A673 (cell line): Measurements from ENCODE around the gene ADCY5. TPM values are rescaled to one million over a fixed set of nuclear protein-coding genes. Genes with fewer than 3 reads are reported as not detected.

Experiments used
- BruUV-seq: library from RNA; stranded (reverse); fragments of 400-500 nt; replicated peaks from 2 replicates; lab custom pipeline; 2021; lab: Mats Ljungman, UMichigan
- CTCF ChIA-PET: fragments of 300-600 bp; sonication (Branson Sonifier 250); formaldehyde crosslinking; loops from one replicate; lab custom pipeline; 2022; ENCODE audit warnings: antibody characterized with exemption; lab: Charles Lee
- POLR2A ChIA-PET: fragments of 300-600 bp; sonication (Branson Sonifier 250); formaldehyde crosslinking; loops from one replicate; lab custom pipeline; 2022; ENCODE audit warnings: antibody characterized with exemption; ENCODE audit not compliant: low non-redundant PET; lab: Charles Lee
- DNase-seq: peaks from one replicate; pipeline ENCODE4 v3.0.0-alpha.2; 2015; ENCODE audit warnings: low spot score
- H3K27ac ChIP-seq: fragments of 200-600 bp; sonication (generic); 2 replicates; pipeline ENCODE4 v1.5.1; 2016; ENCODE audit warnings: mixed run types, low read depth, mild to moderate bottlenecking, mixed read lengths, antibody characterized with exemption, low read length; ENCODE audit not compliant: poor library complexity, severe bottlenecking
- H3K27me3 ChIP-seq: fragments of 200-600 bp; sonication (generic); replicated peaks from 2 replicates; pipeline ENCODE4 v1.6.1; 2017; ENCODE audit warnings: mixed run types, low read depth, mild to moderate bottlenecking, mixed read lengths, antibody characterized with exemption, low read length; ENCODE audit not compliant: insufficient read depth, poor library complexity
- H3K36me3 ChIP-seq: fragments of 200-600 bp; sonication (generic); 2 replicates; pipeline ENCODE4 v1.6.1; 2016; ENCODE audit warnings: mixed run types, mild to moderate bottlenecking, mixed read lengths, antibody characterized with exemption, low read length; ENCODE audit not compliant: insufficient read depth, poor library complexity, severe bottlenecking
- H3K4me1 ChIP-seq: fragments of 200-600 bp; sonication (generic); 2 replicates; pipeline ENCODE4 v1.6.1; 2017; ENCODE audit warnings: mixed run types, mild to moderate bottlenecking, mixed read lengths, antibody characterized with exemption, low read length; ENCODE audit not compliant: insufficient read depth, poor library complexity, severe bottlenecking
- H3K4me3 ChIP-seq: fragments of 200-600 bp; sonication (generic); 2 replicates; pipeline ENCODE4 v1.5.1; 2016; ENCODE audit warnings: low read depth, mixed run types, mild to moderate bottlenecking, mixed read lengths, low read length; ENCODE audit not compliant: poor library complexity, severe bottlenecking
- H3K9me3 ChIP-seq: fragments of 200-600 bp; sonication (generic); 2 replicates; pipeline ENCODE4 v1.6.1; 2016; ENCODE audit warnings: mixed run types, low read depth, mild to moderate bottlenecking, mixed read lengths, antibody characterized with exemption, low read length; ENCODE audit not compliant: poor library complexity, severe bottlenecking
- EZH2 ChIP-seq: fragments of 200-600 bp; sonication (generic); IDR thresholded peaks from 2 replicates; pipeline ENCODE4 v1.6.1; 2017; ENCODE audit warnings: borderline replicate concordance, low read depth, mild to moderate bottlenecking, mixed read lengths, antibody characterized with exemption, low read length; ENCODE audit not compliant: poor library complexity, severe bottlenecking
- intact Hi-C: fragments of 100-400 bp; cut with micrococcal nuclease; formaldehyde crosslinking; loops from one replicate; pipeline ENCODE4 v1.10.0; 2022; ENCODE audit not compliant: unreplicated experiment
- total RNA-seq: library from RNA; stranded (reverse); gene quantifications from 2 replicates; pipeline ENCODE4 v1.2.3, GENCODE V29; 2021
- TF ChIP-seq, protein P1 (sequence below): fragments of 300-800, 200-600 bp; sonication (generic); conservative IDR thresholded peaks from 2 replicates; pipeline ENCODE4 v1.5.1; 2017; ENCODE audit warnings: low read depth, mild to moderate bottlenecking, antibody characterized with exemption, low read length, moderate library complexity, mixed read lengths

Gene ADCY5
- total RNA-seq, 1 experiment from 2014 or later: 0.21 TPM

- intact Hi-C loops: no loop called here
- H3K36me3 ChIP-seq: no peaks in the 10 kb centered on the region
- no peak for TF ChIP-seq EZH2
- TF ChIP-seq, protein P1, sequence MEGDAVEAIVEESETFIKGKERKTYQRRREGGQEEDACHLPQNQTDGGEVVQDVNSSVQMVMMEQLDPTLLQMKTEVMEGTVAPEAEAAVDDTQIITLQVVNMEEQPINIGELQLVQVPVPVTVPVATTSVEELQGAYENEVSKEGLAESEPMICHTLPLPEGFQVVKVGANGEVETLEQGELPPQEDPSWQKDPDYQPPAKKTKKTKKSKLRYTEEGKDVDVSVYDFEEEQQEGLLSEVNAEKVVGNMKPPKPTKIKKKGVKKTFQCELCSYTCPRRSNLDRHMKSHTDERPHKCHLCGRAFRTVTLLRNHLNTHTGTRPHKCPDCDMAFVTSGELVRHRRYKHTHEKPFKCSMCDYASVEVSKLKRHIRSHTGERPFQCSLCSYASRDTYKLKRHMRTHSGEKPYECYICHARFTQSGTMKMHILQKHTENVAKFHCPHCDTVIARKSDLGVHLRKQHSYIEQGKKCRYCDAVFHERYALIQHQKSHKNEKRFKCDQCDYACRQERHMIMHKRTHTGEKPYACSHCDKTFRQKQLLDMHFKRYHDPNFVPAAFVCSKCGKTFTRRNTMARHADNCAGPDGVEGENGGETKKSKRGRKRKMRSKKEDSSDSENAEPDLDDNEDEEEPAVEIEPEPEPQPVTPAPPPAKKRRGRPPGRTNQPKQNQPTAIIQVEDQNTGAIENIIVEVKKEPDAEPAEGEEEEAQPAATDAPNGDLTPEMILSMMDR: no peak
- no peak overlapping the region for H3K27ac ChIP-seq
- ChIA-PET POLR2A (no interaction called here), CTCF (no interaction called here)
- DNase-seq: no peak
- H3K4me1 ChIP-seq: no peaks in the 10 kb centered on the region
- H3K27me3 ChIP-seq: no peaks in the 10 kb centered on the region
- no peaks in the 10 kb centered on the region for H3K9me3 ChIP-seq
- no TSS peak for BruUV-seq
- no peak overlapping the region for H3K4me3 ChIP-seq
These were observed 147.3 kb downstream of the ADCY5 start for GRCh38 chr3:123301331-123302184.

DNA sequence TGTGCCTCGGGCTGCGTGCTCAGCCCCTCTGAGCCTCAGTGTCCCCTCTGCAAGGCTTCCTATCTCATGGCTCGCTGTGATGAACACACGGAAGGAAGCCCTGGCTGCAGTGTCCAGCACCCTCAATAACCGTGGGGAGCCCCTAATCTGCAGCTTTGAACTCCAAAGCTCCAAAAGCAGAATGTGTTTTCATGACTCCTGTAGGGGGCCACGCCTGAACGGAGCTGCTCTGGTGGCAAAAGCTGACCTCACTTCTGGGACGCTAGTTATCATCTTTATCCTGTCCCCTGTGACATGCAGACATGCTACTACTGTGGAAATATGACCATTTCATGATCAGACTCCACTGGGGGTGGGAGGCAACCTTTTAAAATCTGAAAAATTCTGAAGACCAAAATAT, 148.3 kb downstream of the ADCY5 start:
- BruUV-seq: no TSS peak
- POLR2A ChIA-PET: no interaction called here
- Histone ChIP-seq H3K36me3 (no peaks in the 10 kb centered on the region), H3K9me3 (no peaks in the 10 kb centered on the region), H3K27me3 (no peaks in the 10 kb centered on the region), H3K4me3 (no peak overlapping the region), H3K27ac (no peak overlapping the region), H3K4me1 (no peaks in the 10 kb centered on the region)
- no peak for TF ChIP-seq EZH2
- TF ChIP-seq, protein P1: no peak
- CTCF ChIA-PET: no interaction called here
- DNase-seq: no peak
- intact Hi-C loops: no loop called here

DNA sequence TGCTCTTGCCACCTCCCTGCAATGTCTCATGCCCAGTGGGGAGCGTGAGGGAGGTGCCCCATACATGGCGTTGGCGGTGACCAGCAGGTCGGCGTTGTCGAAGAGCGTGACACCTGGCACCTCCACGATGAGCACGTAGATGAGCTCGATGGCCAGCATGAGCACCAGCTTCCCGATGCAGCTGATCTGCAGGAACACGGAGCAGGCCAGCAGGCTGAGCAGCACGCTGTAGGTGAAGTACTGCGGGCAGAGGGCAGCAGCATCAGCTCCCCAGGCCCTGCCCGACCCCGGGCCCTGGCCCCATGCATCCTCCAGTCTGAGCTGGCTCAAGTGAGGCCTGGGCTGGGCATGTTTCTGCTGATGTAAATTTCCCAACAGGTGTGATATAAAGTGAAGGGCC, 148.8 kb downstream of the ADCY5 start:
- ChIA-PET POLR2A (no interaction called here), CTCF (no interaction called here)
- BruUV-seq: no TSS peak
- no peak overlapping the region for H3K4me3 ChIP-seq
- no peak overlapping the region for H3K27ac ChIP-seq
- intact Hi-C loops: no loop called here
- H3K4me1 ChIP-seq: no peaks in the 10 kb centered on the region
- no peaks in the 10 kb centered on the region for H3K9me3 ChIP-seq
- TF ChIP-seq EZH2: no peak
- TF ChIP-seq, protein P1: no peak
- no peaks in the 10 kb centered on the region for H3K27me3 ChIP-seq
- no peaks in the 10 kb centered on the region for H3K36me3 ChIP-seq
- no peak for DNase-seq
